AG09309 (cell line): Measurements from ENCODE around the gene MEX3B.

Experiments used
- DNase-seq: peaks from one replicate; pipeline ENCODE4 v3.0.0-alpha.2; 2010; ENCODE audit warnings: low read depth
- H3K4me3 ChIP-seq: 2 replicates; pipeline ENCODE4 v1.5.1; 2011; ENCODE audit warnings: mild to moderate bottlenecking, low read depth, low read length, moderate library complexity; ENCODE audit not compliant: control insufficient read depth
- TF ChIP-seq, protein P1 (sequence below): IDR thresholded peaks from 2 replicates; pipeline ENCODE4 v1.5.1; 2011; ENCODE audit warnings: mild to moderate bottlenecking, low read depth, low read length, inconsistent platforms; ENCODE audit not compliant: insufficient read depth, control insufficient read depth; ENCODE audit errors: missing control alignments

Gene MEX3B

GRCh38 chr15:82051664-82052063 is 5.8 kb upstream of the MEX3B start:
- TF ChIP-seq, protein P1, sequence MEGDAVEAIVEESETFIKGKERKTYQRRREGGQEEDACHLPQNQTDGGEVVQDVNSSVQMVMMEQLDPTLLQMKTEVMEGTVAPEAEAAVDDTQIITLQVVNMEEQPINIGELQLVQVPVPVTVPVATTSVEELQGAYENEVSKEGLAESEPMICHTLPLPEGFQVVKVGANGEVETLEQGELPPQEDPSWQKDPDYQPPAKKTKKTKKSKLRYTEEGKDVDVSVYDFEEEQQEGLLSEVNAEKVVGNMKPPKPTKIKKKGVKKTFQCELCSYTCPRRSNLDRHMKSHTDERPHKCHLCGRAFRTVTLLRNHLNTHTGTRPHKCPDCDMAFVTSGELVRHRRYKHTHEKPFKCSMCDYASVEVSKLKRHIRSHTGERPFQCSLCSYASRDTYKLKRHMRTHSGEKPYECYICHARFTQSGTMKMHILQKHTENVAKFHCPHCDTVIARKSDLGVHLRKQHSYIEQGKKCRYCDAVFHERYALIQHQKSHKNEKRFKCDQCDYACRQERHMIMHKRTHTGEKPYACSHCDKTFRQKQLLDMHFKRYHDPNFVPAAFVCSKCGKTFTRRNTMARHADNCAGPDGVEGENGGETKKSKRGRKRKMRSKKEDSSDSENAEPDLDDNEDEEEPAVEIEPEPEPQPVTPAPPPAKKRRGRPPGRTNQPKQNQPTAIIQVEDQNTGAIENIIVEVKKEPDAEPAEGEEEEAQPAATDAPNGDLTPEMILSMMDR, result no peak
- no peak for DNase-seq
- no peak overlapping the region for H3K4me3 ChIP-seq

DNA sequence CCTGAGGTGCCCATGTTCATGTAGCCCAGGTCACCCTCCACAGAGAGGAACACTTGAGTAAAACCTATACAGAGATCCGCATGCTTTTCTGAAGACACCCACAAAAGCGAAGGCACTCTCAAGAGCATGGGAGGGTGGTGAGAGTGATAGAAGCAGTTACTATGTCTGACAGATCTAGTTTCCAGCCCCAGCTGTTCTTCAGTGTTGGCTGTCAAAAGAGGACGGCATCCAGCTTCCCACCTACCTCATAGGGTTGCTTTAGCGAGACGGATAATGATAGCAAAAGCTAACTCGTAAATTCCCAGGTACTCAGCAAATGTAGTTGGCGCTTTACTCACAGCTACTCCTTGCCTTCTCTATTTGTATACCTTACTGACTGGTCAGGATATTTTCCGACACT is 3.0 kb upstream of the MEX3B start:
- DNase-seq, result no peak
- TF ChIP-seq, protein P1, result no peak
- H3K4me3 ChIP-seq, result no peak overlapping the region

DNA sequence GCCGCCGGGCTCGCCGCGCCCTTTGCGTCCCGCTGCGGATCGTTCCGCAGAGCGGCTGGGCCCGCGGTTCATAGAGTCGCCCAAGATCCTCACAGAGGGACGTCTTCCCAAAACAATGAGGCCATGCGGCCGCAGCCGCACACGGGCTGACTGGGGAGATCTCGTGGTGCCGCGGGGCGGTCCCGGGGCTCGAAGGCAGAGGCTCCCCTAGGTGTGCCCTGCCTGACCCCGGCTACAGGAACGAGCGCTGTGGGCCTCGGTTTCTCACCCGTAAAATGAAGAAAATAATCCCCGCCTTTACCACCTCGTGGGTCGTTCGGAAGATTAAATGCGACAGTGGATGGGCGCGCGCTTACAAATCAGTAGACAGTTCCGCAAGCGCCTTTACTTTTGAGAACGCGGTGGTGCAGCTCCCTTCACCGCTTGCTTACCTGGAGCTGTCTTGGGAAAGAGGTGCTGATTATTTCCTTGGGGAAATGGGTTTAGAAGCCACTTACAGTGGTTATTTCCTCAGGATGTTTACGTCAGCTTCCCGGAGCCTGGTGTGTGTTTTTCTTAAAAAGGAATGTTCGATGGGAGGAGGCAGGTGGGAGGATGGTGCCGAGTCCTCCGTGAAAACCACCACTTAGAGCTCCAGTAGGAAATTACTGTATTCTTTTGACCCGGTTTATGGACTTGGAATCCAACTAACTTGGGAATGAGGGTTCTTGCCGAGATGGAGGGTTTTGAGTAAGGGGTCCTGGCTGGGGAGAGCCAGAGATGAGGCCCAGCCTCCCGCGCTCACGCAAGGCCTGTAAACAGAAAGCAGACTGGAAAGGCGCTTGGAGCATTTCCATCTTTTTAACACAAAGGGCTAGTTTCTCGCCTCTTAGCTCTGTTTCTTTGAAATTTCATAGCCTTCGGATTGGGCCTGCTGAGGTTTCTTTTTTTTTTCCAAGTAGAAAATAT is 1.9 kb upstream of the MEX3B start:
- no peak for DNase-seq
- TF ChIP-seq, protein P1, result no peak
- H3K4me3 ChIP-seq, result peak overlapping the region; percentile 53

DNA sequence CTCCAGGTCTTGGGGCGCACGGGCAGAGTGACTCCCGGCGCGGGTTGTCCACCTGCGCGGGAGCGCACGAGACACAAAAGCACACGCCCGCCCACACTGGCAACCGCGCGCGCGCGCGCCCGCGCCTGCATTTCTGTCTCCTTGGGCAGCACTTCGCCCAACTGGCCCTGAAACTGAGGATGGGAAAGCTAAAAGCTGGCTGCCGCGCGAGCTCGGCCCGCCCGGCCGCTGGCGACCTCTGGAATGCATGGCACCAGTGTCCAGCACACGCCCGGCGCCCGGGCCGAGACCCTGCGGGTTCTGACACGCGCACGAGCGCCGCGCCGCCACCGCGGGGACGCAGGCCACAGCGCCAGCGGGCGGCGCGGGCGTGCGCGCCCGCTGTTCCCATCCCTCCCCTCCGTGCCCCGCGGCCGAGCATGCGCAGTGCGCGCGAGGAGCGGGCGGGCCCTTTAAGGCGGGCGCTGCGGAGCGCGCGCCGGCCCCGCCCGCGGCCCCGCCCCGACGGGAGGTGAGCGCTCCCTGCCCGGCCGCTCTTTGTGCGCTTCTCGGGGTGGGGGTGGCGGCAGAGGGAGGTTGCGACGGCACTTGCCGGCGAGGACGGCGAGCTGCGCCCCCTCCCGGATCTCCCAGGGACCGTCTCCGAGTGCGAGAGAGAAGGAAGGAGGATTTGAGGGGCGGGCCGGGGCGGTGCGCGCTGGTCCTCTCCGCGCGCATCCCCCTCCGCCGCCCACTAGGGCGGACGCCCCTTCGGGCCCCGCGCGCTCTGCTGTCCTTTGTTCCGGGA is 1.0 kb upstream of the MEX3B start:
- TF ChIP-seq, protein P1, result peak; percentile 63
- H3K4me3 ChIP-seq, result peak overlapping the region; percentile 82
- no peak for DNase-seq

- H3K4me3 ChIP-seq, result peak overlapping the region; percentile 82
- TF ChIP-seq, protein P1, result no peak
- DNase-seq, result no peak
Measured at GRCh38 chr15:82045179-82045891, 483 bp downstream of the MEX3B start.
